CD4-positive, alpha-beta T cell treated with Interleukin-17A for 4 hours (primary cell): ENCODE measurements around the gene AMIGO3.

Experiments used
- DNase-seq: peaks from one replicate; pipeline ENCODE4 v3.0.0-alpha.2; 2020; ENCODE audit warnings: mixed read lengths

Gene AMIGO3

DNA sequence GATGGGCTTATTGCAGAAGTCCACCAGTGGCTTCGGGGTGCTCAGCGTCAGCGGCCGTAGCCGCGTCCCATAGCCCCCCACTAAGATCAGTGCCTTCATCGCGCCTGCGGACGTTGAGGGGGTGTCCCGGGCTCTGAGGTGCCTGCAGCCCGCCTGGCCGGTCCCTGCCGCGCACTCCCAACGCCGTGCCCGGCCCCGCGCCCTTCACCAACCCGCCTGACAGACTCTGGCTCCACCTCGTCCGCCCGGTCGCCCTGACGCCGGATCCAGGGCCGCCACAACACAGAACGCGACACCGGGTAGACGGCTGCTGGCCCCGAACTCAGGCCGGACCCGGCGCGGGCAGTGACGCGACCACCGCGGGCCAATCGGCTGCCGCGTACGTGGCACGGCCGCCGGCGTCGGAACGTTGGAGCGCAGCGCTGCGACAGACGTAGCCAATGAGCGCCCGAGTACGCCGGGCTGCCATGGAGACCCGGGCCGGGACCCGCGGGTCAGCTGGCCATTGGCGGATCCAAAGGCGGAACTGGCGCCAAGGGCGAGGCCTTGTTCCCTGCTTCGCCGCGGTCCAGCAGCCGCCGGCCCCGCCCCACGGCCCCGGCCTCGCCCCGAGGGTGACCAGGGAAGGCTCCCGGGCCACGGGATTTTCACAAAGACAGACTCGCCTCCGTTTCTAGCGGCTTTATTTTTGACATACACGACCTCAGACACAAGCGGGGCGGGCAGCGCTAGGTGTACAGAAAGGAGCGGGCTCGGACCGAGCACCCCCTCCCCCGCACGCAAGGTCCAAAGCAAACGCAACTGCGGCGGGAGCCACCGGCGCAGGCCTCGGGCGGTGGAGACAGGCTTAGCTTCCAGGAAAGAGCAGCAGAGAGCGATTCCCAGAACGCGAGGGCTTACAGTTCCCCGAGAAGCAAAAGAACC is 4.4 kb upstream of the AMIGO3 start, which contains the start of gene GMPPB:
GMPPB (minus strand) TSS at position 324 of the 924 bp plus-strand sequence; CDS start at position 99, 225 bp downstream.
- DNase-seq: peak; percentile 92

DNA sequence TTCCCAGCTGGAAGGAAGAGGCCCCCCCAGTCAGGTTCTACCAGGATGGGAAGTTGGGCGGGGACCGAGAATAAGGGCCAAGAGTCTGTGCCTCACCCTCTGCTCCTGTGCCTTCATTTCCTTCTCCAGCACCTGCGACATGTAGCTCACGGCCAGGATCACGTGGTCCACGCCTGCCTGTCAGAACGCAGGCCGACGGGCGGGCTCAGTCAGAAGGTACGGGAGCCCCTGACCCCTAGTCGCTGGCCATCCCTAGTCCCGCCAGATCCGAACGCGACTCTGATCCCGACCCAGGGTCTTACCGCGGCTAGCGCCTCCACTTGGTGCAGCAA is 3.8 kb upstream of the AMIGO3 start:
- DNase-seq: peak; percentile 67

DNA sequence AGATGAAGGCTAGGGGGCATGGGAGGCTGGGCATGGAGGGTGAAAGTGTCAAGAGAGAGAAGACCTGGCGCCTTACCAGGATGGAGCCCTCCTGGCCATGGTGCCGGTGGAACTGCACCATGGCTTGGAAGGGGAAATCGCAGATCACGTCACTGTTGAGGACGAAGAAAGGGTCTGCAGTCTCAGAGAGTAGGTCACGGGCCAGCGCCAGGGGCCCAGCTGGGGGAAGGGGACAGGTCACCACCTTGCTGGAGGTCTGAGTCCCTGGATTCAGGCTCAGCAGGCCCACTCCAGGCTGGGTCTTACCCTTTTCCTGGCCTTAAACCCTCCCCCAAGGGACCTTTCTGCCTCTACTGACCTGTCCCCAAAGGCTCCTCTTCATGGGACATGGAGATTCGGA is 3.4 kb upstream of the AMIGO3 start:
- no peak for DNase-seq

DNA sequence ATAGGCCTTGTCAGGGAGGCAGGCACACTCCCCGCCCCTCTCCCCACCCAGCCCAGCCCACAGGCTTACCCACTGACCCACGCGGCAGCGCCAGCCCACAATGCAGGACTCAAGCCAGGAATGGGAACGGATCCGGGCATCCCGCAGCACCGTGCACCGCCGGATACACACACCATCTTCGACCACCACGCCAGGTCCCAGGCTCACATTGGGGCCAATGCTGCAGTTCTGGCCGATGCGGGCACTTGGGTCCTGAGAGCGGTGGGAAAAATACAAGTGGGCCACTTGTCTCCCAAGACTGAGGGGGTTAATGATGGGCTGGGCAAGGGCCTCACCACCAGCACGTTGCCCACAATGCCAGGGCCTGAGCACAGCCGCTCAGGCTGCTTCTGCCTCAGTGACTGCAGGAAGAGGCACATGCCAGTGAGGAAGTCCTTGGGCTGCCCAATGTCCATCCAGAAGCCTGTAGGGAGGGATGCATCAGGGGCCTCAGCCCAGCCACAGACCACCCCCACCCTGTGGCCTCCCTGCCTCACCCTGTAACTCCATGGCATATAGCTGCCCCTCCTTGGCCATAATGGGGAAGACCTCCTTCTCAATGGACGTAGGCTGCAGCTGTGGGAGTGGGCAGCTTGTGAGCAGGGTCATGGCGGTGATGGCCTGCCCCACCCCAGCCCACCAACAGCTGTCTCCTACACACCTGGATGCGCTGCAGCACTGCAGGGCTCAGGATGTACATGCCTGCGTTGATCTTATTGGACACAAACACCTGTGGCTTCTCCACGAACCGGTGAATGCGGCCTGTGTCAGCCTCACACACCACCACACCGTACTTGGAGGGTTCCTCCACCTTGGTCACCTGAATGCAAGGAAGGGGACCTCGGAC is 2.7 kb upstream of the AMIGO3 start:
- no peak for DNase-seq

DNA sequence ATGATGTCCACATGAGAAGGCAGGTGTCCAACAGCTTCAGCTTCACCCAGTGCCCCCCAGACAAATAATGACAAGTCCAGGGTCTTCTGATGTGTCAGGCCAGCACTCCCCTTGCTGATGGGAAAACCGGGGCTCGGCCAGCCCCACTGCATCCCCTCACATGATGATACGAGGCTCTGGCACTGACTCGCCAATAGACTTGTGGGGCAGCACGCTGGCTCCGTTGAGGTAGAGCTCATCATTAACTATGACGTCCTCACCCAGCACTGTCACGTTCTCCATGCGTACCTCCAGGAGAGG is 2.1 kb upstream of the AMIGO3 start:
- no peak for DNase-seq

DNA sequence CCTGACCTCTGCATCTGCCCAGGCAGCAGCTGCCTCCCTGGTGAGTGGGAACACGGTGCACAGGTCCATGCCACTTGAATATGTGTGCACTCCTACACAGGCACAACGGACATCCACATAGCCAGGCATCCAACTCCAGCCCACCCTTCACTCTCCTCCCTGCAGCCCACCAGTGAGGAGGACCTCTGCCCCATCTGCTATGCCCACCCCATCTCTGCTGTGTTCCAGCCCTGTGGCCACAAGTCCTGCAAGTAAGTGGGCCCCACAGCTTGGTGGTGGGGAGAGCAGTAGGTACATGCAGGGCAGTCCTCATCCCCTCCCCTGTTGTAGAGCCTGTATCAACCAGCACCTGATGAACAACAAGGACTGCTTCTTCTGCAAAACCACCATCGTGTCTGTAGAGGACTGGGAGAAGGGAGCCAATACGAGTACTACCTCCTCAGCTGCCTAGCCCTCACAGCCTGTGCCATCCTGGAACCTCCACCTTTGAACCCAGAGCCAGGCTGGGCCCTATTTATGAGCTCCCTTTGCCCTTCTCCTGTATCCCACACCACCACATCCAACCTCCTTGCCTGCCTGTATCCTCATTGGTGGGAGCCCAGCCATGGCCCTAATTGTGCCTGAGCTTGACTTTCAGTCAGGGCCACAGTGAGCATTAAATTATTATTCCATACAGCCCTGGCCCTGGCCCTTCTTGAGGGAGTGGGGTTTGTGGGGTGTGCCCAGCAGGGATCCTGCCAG is 1.5 kb upstream of the AMIGO3 start:
- no peak for DNase-seq

DNA sequence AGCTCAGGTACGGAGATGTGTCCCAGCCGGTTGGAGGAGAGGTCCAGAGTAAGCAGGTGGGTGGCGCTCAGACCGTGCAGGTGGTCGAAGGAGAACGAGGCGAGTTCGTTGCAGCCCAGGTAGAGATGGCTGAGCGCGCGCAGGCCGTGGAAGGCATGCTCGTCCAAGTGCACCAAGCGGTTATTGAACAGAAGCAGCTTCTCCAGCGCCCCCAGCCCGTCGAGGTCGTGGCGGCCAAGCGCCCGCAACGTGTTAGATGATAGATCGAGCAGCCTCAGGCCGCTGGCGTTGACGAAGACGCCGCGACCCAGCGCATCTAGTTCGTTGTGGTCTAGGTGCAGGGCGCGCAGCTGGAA is 648 bp downstream of the AMIGO3 start:
- no peak for DNase-seq

DNA sequence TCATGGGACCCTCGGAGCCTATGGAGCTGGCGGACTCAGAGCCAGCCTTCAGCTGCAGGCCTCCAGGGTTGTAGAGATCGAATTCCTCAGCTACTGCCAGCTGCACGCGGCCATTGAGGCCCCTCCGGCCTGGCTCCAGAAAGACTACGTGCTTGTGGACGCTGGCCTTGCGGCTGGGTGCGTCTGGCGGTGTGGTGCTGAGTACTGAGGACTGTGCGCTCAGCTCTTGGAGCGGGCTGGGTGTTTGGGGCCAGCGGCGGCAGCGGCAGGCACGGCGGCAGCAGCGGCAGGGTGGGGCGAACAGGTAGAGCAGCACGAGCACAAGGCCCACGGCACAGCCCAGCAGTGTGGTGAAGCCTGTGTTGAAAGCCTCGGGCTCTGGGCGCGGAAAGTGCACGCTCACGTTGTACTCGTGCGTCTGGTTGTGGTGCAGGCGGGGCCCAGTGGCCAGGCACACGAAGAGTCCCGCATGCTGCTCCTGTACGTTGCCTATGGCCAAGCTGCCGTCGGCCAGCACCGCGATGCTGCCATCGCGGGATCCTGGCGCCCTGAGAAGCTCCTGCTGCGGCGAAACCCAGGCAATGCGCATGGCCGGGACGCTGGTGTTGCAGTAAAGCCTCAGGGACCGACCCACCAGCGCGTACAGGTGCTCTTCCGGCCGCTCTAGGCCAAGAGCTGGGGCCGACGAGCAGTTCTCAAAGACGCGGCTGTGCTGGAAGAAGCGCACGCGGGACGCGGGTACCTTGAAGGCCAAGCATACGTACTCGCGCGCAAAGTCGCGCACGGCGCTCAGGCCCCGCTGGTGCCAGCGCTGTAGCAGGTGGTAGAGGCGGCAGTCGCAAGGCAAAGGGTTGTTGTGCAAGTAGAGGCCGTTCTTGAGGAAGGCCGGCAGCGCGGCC is 1.3 kb downstream of the AMIGO3 start:
- DNase-seq: no peak

DNA sequence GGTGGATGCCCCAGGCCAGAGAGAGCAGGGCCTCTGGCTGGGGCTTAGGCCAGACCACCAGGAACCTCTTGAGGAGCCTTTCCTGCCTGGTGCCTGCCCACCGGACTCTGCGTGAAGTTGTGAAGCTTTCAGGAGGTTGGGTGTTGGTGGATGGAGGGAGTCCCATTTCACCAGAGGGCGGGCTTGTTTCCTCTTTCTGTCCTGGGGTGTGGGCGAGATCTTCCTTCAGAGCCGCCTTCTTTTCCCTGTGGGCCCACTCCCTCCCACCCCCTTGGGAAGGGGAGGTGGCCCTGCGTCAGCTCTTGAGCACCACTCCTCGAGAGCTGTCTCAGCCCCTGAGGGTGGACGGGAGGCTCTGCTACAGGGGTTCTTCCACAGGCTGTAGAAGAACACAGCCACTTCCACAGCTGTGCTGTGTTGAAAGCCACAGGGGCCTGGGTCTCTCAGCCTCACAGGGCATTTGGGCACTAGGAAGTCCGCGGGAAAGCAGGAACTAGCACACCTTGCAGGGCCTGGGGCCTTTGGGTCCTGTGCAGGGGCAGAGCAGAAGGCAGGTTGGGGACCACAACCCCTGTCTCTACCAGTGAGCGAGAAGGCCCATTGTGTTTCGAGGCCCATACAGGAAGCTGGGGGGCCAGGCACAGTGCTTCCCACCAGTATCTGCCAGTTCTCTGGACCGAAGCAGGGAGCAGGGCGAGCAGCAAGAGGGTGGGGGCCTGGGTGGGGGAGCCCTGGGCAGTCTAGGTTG is 2.1 kb downstream of the AMIGO3 start:
- no peak for DNase-seq

DNA sequence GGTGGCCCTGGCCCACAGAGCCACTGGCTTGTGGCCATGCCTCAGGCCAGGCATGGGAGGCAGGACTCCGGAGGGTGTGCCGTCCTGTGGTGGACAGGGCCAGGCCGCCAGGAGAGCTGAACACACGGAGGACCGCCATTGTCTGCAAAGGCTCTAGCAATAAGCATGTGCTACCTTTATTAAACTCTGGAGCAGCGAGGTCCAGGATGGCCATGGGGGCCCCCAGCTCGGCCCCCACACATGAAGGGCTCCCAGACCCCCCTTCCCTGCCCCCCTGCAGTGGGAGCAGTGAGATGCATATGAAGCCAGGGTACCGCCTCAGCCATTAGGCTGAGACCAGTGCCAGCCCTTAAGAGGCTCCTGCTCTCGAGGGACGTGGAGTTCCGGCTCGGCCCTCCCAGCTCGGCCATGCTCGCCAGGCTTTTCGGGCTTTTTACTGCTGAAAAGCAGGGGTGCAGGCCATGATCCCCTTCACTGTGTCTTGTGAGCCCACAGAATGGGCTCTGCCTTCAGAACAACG is 2.7 kb downstream of the AMIGO3 start:
- DNase-seq: no peak

DNA sequence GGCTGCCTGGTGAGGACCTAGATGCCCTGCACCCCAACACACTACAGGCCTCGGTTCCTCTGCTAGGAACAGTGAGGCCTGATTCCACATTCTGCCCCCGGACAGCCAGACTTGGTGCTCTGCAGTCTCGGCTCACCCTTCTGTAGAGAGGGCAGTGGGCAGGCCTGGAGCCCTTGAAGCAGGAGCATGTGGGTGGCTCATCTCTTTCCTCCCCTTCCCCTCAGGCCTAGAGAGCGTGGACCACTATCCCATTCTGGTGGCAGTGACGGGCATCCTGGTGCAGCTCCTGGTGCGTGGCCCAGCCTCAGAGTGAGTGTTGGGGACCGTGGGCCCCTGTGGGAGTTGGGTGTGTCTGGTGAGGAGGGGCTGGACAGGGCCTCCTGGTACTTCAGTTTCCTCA is 3.3 kb downstream of the AMIGO3 start:
- no peak for DNase-seq

DNA sequence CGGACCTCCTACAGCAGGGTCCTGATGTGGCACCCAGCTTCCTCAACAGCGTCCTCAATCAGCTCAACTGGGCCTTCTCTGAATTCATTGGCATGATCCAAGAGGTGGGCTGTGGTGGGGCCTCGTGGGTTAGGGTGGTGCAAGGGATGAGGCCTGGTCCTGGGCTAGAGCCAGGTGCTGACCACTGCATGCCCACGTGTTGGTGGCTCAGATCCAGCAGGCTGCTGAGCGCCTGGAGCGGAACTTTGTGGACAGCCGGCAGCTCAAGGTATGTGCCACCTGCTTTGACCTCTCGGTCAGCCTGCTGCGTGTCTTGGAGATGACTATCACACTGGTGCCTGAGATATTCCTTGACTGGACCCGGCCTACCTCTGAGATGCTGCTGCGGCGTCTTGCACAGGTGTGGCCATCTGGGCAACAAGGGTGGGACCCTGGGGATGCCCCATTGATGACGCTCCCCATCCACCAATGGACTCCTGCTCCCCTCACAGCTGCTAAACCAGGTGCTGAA is 3.8 kb downstream of the AMIGO3 start:
- DNase-seq: no peak

DNA sequence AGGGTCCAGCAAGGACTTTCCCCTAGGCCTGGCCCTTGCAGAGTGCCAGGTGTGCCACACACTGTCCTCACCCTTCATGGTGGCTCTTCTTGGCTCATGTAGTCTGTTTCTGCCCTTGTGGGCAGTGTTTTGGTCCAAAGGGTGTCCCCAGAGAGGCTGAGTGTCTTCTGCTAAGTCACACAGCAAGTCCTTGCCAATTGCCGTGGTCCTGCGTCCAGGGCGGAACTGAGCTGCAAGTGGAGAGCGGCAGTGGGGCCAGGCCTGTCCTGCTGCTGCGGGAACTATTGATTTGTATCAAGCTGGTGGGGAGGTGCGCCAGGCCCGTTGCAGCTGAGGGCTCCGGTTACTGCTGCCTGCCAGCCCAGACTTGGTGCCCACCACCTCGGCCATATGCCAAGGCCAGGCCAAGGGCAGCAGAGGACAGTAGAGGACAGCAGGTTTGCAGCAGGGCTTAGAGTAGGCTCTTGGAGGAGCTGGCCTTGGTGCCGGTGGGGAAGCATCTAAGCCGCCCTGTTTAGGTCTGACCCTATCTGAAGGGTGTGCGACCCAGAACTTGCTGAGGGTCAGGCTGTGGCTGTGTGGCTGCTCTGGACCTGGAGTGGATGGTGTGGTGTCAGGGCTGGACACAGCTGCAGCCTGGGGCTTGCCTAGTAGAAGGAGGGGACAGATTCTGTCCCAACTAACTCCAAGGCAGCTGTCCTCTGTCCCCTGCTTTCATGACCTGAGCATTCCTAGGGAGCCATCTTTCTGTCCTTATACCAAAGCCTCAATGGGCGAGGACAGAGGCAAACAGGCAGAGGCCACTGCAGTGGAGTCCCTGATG is 4.5 kb downstream of the AMIGO3 start:
- no peak for DNase-seq

DNA sequence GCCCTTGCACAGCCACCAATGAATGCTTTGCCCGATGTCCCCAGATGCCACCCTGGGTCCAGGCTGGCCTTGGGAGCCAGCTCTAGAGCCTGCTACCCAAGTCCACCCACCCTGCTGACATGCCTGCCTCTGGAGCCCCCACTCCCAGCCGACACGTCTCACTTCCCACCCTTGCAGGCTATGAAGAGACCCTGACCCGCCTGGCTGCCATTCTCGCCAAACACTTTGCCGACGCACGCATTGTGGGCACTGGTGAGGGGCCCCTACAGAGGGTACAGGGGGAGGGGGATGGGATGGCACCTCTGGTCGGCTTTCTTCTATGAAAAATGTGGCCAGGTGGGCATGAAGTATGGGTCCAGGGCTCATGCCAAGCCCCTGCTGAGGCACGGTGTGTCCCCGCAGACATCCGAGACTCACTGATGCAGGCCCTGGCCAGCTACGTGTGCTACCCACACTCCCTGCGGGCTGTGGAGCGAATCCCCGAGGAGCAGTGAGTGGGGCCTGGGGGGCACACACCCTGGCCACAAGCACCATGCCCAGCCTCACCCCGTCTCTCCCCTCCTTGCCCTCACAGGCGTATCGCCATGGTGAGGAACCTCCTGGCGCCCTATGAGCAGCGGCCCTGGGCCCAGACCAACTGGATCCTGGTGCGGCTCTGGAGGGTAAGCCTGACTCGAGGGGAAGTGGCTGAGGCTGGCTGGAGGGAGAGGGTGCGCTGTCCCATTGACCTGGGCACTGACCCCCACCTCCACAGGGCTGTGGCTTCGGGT is 6.0 kb downstream of the AMIGO3 start:
- DNase-seq: no peak

DNA sequence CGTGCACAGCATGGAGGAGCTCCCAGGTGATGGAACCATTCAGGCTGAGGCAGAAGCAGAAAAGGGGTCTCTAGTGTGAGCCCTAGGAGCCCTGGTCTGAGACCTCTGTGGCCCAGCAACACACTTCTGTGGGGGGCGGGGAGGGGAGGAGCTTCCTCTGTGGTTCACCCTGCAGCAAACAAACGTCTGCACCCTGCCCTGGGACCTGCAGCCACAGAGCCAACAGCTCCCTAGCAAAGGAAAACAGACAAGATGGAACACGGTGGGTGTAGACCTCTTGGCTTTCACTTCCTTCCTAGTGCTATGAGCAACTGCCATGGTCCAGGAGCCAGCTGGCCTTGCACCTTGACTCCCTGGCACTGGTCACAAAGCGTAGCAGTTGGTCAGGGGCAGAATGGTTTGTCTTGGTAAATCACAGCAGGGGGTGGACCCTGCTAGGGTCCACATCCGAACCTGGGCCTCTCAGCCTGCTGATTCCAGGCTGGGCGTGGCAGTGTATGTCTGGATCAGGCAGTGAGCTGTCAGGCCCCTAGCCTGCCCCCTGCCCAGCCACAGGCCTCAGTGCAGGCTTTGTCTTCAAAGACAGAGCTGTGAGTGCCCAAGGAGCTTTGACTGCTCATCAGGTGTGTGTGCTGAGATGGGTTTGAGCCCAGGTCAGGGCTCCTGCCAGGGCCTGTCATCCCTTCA is 6.7 kb downstream of the AMIGO3 start:
- no peak for DNase-seq

DNA sequence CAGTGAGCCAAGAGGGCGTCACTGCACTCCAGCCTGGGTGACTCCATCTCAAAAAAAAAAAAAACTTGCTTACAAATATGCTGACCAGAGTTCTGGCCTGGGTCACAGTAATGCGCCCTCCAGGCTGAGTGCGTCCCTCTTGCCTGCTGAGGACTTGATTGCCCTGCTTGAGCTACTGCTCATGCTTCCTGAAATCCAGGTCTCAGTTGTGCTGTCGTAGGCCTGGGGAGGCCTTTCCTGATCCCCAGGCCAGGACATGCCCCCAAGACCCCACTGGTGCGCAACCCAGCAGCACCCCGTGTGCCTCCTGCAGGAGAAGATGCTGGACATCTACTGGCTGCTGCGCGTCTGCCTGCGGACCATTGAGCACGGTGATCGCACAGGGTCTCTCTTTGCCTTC is 7.3 kb downstream of the AMIGO3 start:
- no peak for DNase-seq

DNA sequence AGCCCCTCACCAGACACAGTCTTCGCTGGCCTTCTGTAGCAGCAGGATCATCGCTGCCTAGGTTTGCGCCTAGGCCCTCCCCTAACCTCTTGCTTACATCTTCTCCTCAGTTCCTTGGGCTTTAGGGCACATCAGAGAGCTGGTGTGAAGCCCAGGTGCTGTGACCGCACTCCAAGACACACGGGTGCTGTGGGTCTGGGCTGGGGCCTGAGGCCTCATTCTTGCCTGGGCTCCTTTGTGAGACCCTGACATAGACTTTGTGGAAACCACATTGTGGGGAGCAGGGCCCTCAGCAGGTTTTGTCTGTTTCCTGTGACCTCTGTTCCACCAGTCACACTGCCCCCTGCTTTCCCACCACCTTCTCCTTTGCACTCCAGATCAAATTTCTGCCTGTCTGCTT is 8.0 kb downstream of the AMIGO3 start:
- no peak for DNase-seq

DNA sequence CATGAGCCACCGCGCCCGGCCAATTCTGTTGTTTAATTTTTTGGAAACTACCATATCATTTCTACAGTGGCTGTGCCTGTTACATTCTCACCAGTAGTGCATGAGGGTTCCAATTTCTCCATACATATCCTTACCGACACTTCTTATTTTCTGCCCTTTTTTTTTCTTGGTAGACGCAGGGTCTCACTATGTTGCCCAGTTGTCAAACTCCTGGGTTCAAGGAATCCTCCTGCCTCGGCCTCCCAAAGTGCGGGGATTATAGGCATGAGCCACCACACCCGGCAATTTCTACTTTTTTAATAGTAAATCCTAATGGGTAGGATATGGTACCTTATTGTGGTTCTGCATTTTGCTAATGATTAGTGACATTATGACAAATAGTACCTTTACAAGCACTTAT is 9.6 kb downstream of the AMIGO3 start:
- no peak for DNase-seq

DNA sequence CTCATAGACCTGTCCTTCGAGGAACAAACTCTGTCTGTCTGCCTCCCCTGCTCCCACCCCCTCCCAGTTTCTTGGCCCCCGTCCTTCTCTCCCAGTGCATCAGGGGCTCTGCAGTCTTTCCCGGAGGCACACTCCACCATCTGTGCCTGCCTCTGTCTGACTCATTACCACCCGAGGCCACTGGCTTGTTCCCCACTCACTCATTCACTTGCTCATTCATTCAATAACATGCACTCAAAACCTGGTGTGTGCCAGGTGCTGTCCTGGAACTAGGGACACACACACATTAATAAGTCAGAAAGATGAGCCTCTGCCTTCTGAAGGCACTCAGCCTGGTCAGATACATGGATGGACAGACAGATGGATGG is 12.4 kb downstream of the AMIGO3 start:
- DNase-seq: no peak
